ENCODE measurements around the gene DIDO1.

Gene DIDO1

DNA sequence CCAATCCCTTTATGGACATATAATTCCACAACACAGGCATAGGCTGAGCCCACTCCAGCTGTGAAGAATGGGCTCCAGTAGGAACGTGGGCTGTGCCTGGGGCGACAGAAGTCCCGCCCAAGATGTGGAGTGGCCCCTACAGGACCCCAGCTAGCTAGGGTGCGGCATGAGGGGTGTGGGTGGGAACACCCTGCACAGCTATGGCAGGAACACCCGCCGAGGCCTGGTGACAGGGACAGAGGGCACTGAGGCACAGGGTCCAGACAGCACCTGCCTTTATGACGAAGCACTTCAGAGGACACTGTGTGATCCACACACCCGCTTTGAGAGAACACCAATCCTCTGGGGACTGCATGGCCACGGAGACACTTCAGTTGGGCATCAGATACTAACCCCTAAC, 36.4 kb downstream of the DIDO1 start:
- no peak for FAIRE-seq

- FAIRE-seq: no peak
Observed at GRCh38 chr20:62889411-62889810, 36.9 kb downstream of the DIDO1 start.

DNA sequence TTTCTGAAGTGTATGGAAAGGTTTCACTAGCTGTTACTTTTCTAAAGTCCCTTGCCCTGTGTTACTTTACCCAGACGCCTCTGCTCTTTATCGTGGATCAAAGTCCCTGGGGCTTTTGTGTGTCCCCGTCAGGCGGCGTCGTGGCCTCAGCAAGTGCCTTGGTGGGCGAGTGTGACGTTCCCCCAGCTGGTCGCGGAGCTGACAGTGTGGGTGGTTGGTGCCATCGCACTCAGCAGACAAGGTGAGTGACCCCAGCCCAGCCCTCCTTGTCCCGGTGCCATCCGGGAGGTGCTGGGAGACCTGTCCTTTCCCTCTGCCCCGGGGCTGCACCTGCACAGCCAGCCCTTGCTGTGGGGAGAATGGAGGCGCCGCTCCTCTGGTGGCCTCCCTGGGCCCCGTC, 37.4 kb downstream of the DIDO1 start:
- FAIRE-seq: no peak

DNA sequence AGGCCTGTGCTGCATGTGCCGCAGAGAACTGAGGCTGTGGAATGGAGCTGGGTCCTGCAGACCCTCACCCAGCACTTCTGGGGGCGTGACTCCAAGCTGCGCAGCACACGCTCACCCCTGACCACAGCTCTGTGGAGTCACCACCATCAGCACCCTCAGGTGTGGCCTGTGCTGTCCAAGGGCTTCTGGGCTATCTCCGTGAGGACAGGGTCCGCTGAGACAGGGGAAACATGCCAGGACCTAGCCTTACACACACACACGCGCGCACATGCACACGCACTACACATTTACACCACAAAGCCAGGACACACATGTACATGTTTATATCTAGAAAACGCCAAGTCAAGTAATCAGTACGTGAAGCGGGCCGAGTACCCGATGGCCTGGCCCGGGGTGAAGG, 37.9 kb downstream of the DIDO1 start:
- FAIRE-seq: no peak

- no peak for FAIRE-seq
Observed at GRCh38 chr20:62887860-62888239, 38.5 kb downstream of the DIDO1 start.

- FAIRE-seq: no peak
Observed at GRCh38 chr20:62887152-62887859, 39.0 kb downstream of the DIDO1 start.

- no peak for FAIRE-seq
Observed at GRCh38 chr20:62886709-62887058, 39.6 kb downstream of the DIDO1 start.

- no peak for FAIRE-seq
Observed at GRCh38 chr20:62885896-62886708, 40.2 kb downstream of the DIDO1 start.

- no peak for FAIRE-seq
Observed at GRCh38 chr20:62885046-62885895, 41.0 kb downstream of the DIDO1 start.

DNA sequence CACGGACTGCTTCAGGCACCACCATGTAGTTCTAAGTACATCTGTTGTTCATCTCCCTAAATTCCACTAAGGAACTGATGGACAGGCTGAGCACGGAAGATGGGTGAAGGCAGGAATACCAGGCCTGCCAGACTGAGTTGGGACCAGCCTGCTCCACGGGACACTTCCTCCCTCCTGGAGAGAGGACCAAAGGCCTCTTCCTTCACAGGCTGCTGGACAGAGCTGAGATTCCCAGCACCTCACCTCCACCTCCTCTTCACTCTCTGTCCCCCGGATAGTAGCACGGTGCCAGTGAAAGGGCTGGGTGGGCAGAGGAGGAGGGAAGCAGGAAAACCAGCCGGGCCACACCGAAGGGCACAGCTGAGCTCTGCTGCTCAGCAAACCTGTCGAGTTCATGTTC, 41.7 kb downstream of the DIDO1 start:
- FAIRE-seq: no peak

- FAIRE-seq: no peak
Observed at GRCh38 chr20:62882426-62882825, 43.9 kb downstream of the DIDO1 start.

DNA sequence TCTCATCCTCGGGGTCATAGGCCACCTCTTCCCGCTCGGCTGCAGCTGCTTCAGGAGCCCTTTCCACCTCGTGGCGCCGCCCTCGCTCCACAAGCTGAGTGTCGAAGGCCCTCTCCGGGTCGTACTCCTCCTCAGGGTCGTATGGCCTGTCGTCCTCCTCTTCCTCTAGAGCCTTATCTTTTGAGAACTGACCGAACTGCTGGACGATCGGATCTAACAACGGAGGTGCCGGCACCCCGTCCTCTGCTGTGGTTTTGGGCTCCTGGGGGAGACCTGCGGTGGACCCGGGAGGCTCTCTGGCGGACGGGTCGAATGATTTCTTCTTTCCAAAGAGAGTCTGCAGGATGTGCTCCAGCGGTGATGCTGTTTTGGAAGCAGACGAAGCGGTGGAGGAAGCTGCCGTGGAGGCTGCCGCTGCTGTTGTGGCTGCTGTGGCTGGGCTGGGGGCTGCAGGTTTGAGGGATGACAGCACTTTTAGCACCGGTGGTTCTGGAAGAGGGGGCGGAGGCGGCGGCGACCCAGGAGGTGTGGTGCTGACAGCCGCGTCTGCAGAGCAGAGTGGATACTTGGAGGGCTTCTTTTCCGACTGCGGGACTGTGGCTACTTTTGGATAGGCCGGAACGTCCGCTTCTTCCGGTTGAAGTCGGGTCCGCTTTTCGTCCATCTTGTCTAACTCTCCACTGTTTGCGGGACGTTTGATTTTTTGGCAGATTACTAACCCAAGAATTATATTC, 44.5 kb downstream of the DIDO1 start:
- no peak for FAIRE-seq

DNA sequence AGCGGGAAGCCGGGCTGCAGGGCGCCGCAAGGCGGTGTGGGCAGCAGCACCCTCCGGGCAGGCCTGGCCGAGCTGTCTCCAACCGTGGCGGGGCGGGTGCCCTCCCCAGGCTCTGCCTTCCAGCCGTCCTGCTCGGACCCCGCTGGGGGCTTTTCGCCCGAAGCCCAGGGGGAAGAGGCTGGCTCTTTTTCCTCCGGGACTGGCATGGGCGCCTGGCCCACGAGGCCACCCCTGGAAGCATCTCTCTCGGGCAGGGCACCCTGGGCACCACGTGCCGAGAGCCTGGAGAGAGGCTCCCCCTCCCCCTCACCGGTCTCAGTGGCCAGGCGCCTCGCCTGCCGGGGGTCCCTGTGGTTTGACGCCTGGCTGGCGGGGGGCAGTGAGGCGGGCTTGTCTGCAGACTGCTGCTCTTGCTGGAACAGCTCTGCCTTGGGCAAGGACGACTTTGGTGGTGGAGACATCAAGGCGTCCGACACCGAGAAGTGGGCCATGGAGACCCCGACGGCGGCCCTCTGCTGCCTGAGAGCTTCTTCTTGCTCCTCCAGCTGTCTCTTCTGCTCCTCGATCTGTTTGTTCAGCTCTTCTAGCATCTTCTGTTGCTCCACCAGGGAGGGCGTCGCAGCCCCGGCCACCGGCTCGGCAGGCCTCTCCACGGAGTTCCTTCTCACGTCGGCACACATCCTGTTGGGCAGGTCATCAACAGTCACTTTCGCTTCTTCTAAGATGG, 45.2 kb downstream of the DIDO1 start:
- FAIRE-seq: no peak

GRCh38 chr20:62880147-62880934, 46.0 kb downstream of the DIDO1 start:
- FAIRE-seq: no peak

DNA sequence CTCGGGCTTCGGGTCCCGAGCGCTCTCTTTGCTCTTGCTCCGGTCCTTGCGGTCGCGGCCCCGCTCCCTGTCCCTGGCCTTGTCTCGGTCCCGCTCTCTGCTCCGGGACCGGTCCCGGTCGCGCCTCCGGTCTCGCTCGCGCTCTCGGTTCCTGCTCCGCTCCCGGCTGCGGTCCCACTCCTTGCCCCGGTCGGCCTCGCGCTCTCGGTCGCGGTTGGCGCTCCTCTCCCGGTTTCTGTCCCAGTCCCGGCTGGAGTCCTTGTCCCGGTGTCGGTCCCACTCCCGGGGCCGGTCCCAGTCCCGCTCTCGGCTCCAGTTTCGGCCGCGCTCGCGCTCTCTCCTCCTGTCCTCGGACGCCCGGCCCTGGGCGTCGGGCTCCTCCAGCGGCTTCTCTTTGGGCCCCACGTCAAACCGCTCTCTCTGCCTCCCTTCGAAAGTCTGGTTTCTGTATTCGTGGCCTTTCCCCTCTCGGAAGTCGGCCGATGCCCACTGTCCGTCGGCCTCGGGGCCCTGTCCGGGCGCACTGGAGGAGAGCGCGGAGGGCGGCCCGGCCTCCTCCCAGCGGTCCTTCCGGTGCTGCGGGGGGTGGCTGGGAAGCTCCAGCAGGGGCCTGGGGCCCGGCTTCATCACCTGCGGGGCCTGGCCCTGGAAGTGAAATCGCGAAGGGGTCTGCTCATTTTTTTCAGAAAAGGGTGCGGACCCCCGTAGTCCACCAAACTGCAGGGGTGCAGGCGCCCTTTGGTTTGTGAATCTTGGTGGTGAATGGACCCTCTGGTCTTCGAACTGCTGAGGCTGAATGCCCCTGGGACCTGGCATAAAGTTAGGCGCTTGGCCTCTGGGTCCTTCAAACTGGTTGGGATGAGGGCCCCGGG, 46.8 kb downstream of the DIDO1 start:
- FAIRE-seq: no peak

- FAIRE-seq: no peak
Observed at GRCh38 chr20:62878244-62879038, 47.9 kb downstream of the DIDO1 start.

DNA sequence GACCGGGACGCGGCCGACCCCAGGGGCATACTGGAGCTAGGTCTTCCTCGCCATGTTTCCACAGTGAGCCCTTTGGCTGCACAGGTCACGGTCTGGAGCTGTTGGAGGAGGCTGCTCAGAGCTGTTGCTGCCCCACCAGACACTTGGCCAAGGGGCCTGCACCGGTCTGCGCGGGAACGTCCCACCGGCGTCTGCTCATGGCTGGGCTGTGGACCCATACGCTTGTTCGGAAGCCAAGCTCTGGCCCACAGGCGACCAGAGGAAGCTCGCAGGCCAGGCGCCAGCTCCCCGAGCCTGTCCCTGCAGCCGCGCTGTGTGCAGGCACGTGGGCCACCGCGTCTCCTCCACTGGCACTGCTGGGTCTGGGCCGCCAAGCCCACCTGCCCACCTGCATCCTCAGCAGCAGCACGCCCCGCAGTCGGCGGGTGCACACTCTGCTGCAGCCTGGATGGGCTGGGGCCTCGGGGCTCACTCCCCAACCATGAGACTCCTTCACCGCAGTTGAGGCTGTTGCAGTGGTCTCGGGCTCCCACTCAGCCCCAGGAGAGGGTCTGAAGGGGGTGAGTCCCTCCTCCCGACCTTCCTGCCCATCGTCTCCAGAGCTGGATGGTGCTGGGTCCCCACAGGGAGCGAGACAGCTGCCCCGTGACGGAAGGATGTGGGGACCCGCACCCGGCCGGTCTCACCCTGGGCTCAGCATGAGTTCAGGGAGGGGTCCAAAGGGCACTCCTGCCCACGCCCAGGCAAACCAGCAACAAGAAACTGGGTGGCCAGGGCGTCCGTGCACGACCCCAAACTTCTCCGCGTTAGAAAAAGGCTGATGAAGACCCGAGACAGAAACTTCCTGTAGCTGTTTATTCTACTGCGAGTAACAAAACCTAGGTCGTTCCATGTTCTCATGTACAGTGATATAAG, 49.1 kb downstream of the DIDO1 start:
- FAIRE-seq: no peak

- no peak for FAIRE-seq
Observed at GRCh38 chr20:62876501-62876901, 49.8 kb downstream of the DIDO1 start.

All from A204.1 (cell line).